Activated CD8-positive, alpha-beta memory T cell treated with anti-CD3 and anti-CD28 coated beads, Interleukin-2, amount 50 U/mL, for 48 hours (primary cell): ENCODE results near the gene ORC1.
A peak's percentile ranks its signal among the peaks of the same experiment; 100 is the strongest.

Source experiments
- DNase-seq: peaks from one replicate; pipeline ENCODE4 v3.0.0-alpha.2; 2020

The ORC1 gene

GRCh38 chr1:52404116-52404974, at the start of gene ORC1, which contains the start of gene PRPF38A:
Gene ORC1 (minus strand): TSS chr1:52404423. CDS start chr1:52402223, 2,200 bp downstream.
Gene PRPF38A (plus strand): TSS chr1:52404602. CDS start chr1:52404750, 148 bp downstream.
- DNase-seq: peak; percentile 98

- DNase-seq: no peak
These were observed 40.2 kb upstream of the ORC1 start for GRCh38 chr1:52444463-52444862.

DNA sequence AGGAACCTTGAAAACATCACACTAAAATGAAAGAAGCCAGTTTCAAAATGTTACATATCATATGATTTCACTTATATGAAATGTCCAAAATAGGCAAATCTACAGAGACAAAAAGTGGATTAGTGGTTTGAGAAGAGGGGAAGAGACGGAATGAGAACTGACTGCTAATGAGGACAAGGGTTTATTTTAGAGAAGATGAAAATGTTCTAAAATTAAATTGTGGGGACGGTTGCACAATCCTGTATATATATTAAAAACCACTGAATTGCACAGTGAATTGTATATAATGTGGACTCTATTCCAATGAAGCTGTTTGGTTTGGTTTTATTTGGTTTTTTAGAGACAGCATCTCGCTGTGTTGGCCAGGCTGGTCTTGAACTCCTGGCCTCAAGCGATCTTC, 35.8 kb upstream of the ORC1 start:
- DNase-seq: no peak

DNA sequence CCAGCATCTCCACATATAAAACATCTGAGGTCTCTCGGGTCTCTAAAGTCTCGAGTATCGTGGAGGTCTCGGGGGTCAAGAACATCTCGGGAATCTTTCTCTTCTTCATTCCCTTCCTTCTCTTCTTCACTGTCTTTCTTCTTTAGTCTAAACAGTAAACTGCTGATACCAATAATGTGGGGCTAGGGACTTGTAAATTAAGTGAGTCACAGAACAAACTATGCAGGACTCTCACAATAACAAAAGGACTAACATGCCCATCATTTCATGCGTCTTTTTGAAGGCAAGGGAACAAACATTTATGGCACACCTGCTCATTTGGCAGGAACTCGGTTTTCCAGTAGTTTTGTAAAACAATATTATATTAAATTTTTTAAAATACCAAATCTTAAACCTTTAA, 32.6 kb upstream of the ORC1 start:
- DNase-seq: no peak

- DNase-seq: no peak
These were observed 31.4 kb upstream of the ORC1 start for GRCh38 chr1:52435650-52436049.

GRCh38 chr1:52435211-52435610, 31.0 kb upstream of the ORC1 start:
- DNase-seq: no peak

- DNase-seq: no peak
These were observed 28.6 kb upstream of the ORC1 start for GRCh38 chr1:52432807-52433206.

DNA sequence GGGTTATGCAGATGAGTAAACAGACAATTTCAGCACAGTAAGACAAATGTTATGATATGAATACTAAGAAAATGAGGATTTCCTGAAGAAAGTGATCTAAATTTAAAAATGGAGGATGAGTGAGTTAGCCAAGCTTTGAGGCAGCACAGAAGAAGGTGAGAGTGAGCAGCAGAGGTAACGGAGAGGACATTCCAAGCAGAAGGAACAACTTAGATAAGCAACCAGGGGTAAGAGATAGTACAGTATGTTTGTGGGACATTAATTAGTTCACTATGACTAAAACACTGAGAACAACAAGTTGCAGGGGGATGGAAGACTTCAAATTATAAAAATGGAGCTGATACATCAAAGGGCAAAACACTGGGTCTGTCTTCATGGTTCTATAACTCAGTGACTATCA, 22.9 kb upstream of the ORC1 start:
- no peak for DNase-seq

GRCh38 chr1:52426371-52426770, 22.1 kb upstream of the ORC1 start:
- no peak for DNase-seq

- DNase-seq: no peak
These were observed 20.6 kb upstream of the ORC1 start for GRCh38 chr1:52424813-52425212.

GRCh38 chr1:52424231-52424636, 20.0 kb upstream of the ORC1 start:
- DNase-seq: no peak

- DNase-seq: peak; percentile 59
These were observed 19.5 kb upstream of the ORC1 start for GRCh38 chr1:52423771-52424170.

- no peak for DNase-seq
These were observed 18.8 kb upstream of the ORC1 start for GRCh38 chr1:52423055-52423454.

DNA sequence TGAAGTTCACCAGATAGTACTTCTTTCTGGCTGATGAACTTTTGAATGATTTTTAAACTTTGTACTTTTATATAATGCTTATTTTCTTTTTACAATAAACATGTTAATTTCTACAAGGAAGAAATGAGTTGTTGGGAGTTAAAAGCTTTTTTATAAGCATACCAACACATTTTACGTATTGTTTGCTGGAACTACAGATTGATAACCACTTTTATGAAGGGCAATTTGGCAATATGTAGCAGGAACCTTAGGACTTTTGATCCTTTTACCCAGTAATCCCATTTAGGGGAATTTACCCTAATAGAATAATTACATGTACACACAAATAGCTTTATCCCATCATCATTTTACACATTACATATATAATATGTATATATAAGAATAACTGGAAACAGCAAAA, 16.5 kb upstream of the ORC1 start:
- DNase-seq: no peak

DNA sequence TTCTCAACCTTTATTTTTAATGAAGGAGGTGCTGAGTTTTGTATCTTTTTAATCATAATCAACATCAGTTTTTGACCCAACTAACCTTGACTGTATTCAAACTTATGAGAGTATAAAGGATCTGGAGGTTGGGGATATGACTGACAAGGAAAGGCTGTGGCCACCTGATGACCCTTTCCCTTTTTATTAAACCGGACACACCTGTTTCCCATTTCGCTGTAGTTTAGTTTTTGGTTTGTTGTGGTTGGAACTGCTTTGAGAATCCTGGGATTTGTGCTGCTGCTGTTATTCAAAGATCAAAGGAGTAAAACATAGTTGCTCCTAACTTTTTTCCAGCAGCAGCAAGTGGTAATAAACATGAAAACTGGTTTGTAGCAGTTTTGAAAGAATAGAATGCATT, 12.6 kb upstream of the ORC1 start:
- DNase-seq: no peak

- DNase-seq: no peak
These were observed 10.7 kb upstream of the ORC1 start for GRCh38 chr1:52414942-52415341.

GRCh38 chr1:52413410-52413989, 9.3 kb upstream of the ORC1 start:
- DNase-seq: no peak

DNA sequence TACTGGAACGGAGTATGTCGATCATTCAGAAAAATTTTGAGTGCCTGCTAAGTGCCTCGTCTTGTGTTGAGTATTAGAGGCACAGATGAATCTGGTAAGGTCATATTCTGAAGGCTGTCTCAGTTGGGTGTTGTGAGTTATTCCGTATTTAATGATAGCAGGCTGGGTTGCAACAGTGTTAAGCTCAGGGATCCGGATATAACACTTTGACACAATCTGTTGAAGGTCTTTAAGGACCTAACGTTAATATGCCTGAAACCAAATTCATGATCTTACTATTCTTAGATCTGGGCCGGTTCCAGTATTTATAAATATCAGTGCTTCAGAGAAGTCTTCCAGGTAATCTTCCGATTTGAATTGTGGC, 734 bp upstream of the ORC1 start:
- no peak for DNase-seq

DNA sequence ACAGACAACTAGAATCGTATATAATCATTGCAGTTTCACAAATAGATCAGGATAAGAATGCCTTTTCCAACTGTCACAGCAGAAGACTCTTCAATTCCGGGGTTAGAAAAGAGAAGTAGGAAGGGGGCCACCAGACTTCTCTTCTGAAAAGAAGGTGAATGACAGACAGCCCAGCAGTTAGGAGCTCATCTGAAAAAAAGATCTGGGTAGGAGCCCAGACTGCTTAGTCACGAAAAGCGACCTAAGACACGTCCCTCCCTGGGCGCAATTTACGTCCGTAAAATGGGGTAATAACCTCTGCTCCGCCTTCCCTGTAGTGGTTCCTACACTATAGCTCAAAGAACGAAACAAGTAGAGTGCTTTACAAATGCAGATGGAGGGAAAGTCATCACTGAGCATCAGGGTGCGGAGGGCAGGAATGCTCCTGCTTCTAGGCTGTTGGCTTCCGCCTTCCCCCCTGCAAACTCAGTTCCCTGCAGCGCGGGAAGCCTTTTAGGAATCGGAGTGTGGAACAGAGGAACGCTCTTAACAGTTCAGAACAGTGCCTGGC, 582 bp downstream of the ORC1 start:
- no peak for DNase-seq

GRCh38 chr1:52402860-52403240, 1.4 kb downstream of the ORC1 start:
- DNase-seq: no peak

DNA sequence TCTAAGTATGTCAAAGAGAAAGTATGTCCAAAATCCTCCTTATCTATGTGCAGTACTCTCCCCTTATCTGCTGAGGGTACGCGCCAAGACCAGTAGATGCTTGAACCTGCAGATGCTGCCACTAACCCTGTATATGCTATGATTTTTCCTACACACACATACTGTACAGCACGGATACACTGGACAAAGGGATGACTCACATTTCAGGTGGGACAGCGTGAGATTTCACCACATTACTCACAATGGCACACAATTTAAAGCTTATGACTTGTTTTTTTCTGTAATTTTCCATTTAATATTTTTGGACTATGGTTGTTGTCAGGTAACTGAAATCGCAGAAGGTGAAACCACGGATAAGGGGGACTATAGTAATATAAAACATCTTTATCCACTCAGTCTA, 4.1 kb downstream of the ORC1 start:
- DNase-seq: no peak

DNA sequence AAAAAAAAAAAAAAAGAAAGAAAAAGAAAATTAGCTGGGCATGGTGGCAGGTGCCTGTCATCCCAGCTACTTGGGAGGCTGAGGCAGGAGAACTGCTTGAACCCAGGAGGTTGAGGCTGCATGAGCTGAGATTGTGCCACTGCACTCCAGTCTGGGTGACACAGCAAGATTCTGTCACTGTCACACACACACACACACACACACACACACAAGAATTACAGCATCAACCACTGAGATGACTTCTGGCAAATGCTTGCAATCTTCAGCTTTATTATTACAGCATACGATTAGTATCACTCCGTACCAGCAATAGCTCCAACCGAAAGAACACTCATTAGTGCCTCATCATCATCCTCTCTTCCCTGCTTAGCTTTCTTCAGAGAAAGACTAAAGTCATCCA, 4.6 kb downstream of the ORC1 start:
- no peak for DNase-seq

- no peak for DNase-seq
These were observed 11.0 kb downstream of the ORC1 start for GRCh38 chr1:52393174-52393573.

- DNase-seq: peak; percentile 13
These were observed 17.8 kb downstream of the ORC1 start for GRCh38 chr1:52386458-52386857.
